ENCODE results near the gene UBXN2A. TPM values are rescaled to one million over a fixed set of nuclear protein-coding genes. Genes with fewer than 3 reads are reported as not detected.

Gene UBXN2A
- total and polyA plus RNA-seq, 2 experiments from 2014 or later: 17.2 to 18.0 TPM

GRCh38 chr2:23901966-23902846 is 38.1 kb upstream of the UBXN2A start:
- H3F3A ChIP-seq (ENCODE audit: insufficient read depth): peaks cover 29% of the 10 kb centered on the region
- H3K4me1 ChIP-seq (ENCODE audit: insufficient read depth): peaks cover 43% of the 10 kb centered on the region
- TF ChIP-seq EZH2phosphoT487 (IDR thresholded peaks at IDR 0.05; ENCODE audit: insufficient read depth, low read depth) (no peak), EZH2 (IDR thresholded peaks at IDR 0.05; ENCODE audit: insufficient read depth, poor library complexity, severe bottlenecking) (no peak)
- H3K9me2 ChIP-seq (ENCODE audit: insufficient read depth): no peaks in the 10 kb centered on the region
- H3K27me3 ChIP-seq (replicated peaks; ENCODE audit: insufficient read depth): no peaks in the 10 kb centered on the region
- H3K36me3 ChIP-seq (ENCODE audit: low read depth): no peaks in the 10 kb centered on the region
- in situ Hi-C loops (cut with MboI): no loop called here
- peak overlapping the region; percentile 75 for H3K4me2 ChIP-seq (ENCODE audit: unreplicated experiment)
- H2AFZ ChIP-seq: no peak overlapping the region
- H4K20me1 ChIP-seq (ENCODE audit: insufficient read depth): no peaks in the 10 kb centered on the region
- H3K9ac ChIP-seq: peak overlapping the region; percentile 35
- peak overlapping the region; percentile 88 for H3K27ac ChIP-seq
- DNase-seq: peak; percentile 85
- no peaks in the 10 kb centered on the region for H3K9me3 ChIP-seq (ENCODE audit: low read depth)
- peaks cover 88% of the 10 kb centered on the region for H3K79me2 ChIP-seq (ENCODE audit: insufficient read depth)
- H3K4me3 ChIP-seq: peak overlapping the region; percentile 30; the same call in 1 of the 2 replicates
- WGBS, 2 experiments (ENCODE audit: low coverage in 1 of 2, low lambda C conversion rate in 2 of 2, missing lambda C conversion rate in 2 of 2): 20 to 31% methylated on average over 6 of the region's 6 CpGs

DNA sequence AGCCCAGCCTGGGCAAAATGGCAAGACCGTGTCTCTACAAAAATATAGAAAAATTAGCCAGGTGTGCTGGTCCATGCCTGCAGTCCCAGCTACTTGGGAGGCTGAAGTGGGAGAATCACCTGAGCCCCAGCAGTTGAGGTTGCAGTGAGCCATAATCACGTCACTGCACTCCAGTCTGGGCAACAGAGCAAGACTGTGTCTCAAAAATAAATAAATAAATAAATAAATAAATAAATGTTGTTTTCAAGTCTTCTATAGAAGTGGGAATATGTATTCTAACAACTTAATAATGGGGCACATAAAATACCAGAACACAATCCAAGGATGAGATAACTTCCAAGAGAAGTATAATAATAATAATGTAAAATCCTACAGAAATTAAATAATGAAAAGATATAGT is 37.2 kb upstream of the UBXN2A start:
- Histone ChIP-seq H3K27me3 (replicated peaks; ENCODE audit: insufficient read depth) (no peaks in the 10 kb centered on the region), H3K4me1 (ENCODE audit: insufficient read depth) (peaks cover 43% of the 10 kb centered on the region), H3K36me3 (ENCODE audit: low read depth) (no peaks in the 10 kb centered on the region), H3K4me2 (ENCODE audit: unreplicated experiment) (no peak overlapping the region), H3K4me3 (no peak overlapping the region), H3K9me3 (ENCODE audit: low read depth) (no peaks in the 10 kb centered on the region), H2AFZ (no peak overlapping the region), H3K9ac (no peak overlapping the region), H3K27ac (peak overlapping the region; percentile 88), H3K79me2 (ENCODE audit: insufficient read depth) (peaks cover 87% of the 10 kb centered on the region), H4K20me1 (ENCODE audit: insufficient read depth) (no peaks in the 10 kb centered on the region), H3F3A (ENCODE audit: insufficient read depth) (peaks cover 29% of the 10 kb centered on the region), H3K9me2 (ENCODE audit: insufficient read depth) (no peaks in the 10 kb centered on the region)
- no peak for DNase-seq
- TF ChIP-seq EZH2phosphoT487 (IDR thresholded peaks at IDR 0.05; ENCODE audit: insufficient read depth, low read depth): no peak
- no peak for TF ChIP-seq EZH2 (IDR thresholded peaks at IDR 0.05; ENCODE audit: insufficient read depth, poor library complexity, severe bottlenecking)
- WGBS, 2 experiments (ENCODE audit: low coverage in 1 of 2, low lambda C conversion rate in 2 of 2, missing lambda C conversion rate in 2 of 2): 84 to 93% methylated on average over 2 of the region's 2 CpGs
- in situ Hi-C loops (cut with MboI): no loop called here

DNA sequence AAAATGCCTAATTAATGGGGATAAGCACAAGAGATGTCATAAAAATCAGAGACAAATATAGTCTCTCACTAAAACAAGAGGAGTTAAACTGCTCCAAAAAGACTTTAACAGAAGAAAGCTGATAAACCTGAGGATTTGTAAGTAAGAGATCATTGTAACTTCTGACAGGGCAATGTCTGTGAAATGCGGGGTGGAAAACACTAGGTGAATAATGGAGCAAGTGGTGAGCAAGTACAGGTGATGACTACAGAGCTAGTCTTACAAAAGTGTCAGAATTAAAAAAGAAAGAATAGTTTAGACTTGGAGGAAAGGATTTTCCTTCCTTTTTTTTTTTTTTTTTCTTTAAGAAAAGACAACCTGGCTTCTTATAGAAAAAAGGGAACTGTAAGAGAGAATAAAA is 36.0 kb upstream of the UBXN2A start:
- peaks cover 86% of the 10 kb centered on the region for H3K79me2 ChIP-seq (ENCODE audit: insufficient read depth)
- in situ Hi-C loops (cut with MboI): no loop called here
- peaks cover 43% of the 10 kb centered on the region for H3K4me1 ChIP-seq (ENCODE audit: insufficient read depth)
- 90 to 100% methylated on average over 1 of the region's 1 CpG for WGBS, 2 experiments (ENCODE audit: low coverage in 1 of 2, low lambda C conversion rate in 2 of 2, missing lambda C conversion rate in 2 of 2)
- no peaks in the 10 kb centered on the region for H3K9me2 ChIP-seq (ENCODE audit: insufficient read depth)
- TF ChIP-seq EZH2 (IDR thresholded peaks at IDR 0.05; ENCODE audit: insufficient read depth, poor library complexity, severe bottlenecking) (no peak), EZH2phosphoT487 (IDR thresholded peaks at IDR 0.05; ENCODE audit: insufficient read depth, low read depth) (no peak)
- H2AFZ ChIP-seq: no peak overlapping the region
- H3K9ac ChIP-seq: peak overlapping the region; percentile 24; the same call in 1 of the 2 replicates
- H3K27ac ChIP-seq: peak overlapping the region; percentile 33
- H3K4me2 ChIP-seq (ENCODE audit: unreplicated experiment): peak overlapping the region; percentile 16
- no peaks in the 10 kb centered on the region for H3K36me3 ChIP-seq (ENCODE audit: low read depth)
- H3K9me3 ChIP-seq (ENCODE audit: low read depth): no peaks in the 10 kb centered on the region
- H3K27me3 ChIP-seq (replicated peaks; ENCODE audit: insufficient read depth): no peaks in the 10 kb centered on the region
- no peaks in the 10 kb centered on the region for H4K20me1 ChIP-seq (ENCODE audit: insufficient read depth)
- H3K4me3 ChIP-seq: no peak overlapping the region
- H3F3A ChIP-seq (ENCODE audit: insufficient read depth): peaks cover 28% of the 10 kb centered on the region
- no peak for DNase-seq

- no peaks in the 10 kb centered on the region for H3K27me3 ChIP-seq (replicated peaks; ENCODE audit: insufficient read depth)
- H4K20me1 ChIP-seq (ENCODE audit: insufficient read depth): no peaks in the 10 kb centered on the region
- no peaks in the 10 kb centered on the region for H3K9me2 ChIP-seq (ENCODE audit: insufficient read depth)
- H3K36me3 ChIP-seq (ENCODE audit: low read depth): no peaks in the 10 kb centered on the region
- H3K4me1 ChIP-seq (ENCODE audit: insufficient read depth): peaks cover 43% of the 10 kb centered on the region
- H3K4me3 ChIP-seq: no peak overlapping the region
- in situ Hi-C loops (cut with MboI): no loop called here
- H3K9me3 ChIP-seq (ENCODE audit: low read depth): no peaks in the 10 kb centered on the region
- DNase-seq: peak; percentile 60
- WGBS, 2 experiments (ENCODE audit: low coverage in 1 of 2, low lambda C conversion rate in 2 of 2, missing lambda C conversion rate in 2 of 2): 71 to 77% methylated on average over 2 of the region's 2 CpGs
- H3K9ac ChIP-seq: peak overlapping the region; percentile 24; the same call in 1 of the 2 replicates
- H3F3A ChIP-seq (ENCODE audit: insufficient read depth): peaks cover 23% of the 10 kb centered on the region
- H3K4me2 ChIP-seq (ENCODE audit: unreplicated experiment): peak overlapping the region; percentile 16
- H3K79me2 ChIP-seq (ENCODE audit: insufficient read depth): peaks cover 86% of the 10 kb centered on the region
- TF ChIP-seq EZH2 (IDR thresholded peaks at IDR 0.05; ENCODE audit: insufficient read depth, poor library complexity, severe bottlenecking) (no peak), EZH2phosphoT487 (IDR thresholded peaks at IDR 0.05; ENCODE audit: insufficient read depth, low read depth) (no peak)
- H3K27ac ChIP-seq: peak overlapping the region; percentile 33
- no peak overlapping the region for H2AFZ ChIP-seq
These were observed 35.6 kb upstream of the UBXN2A start for GRCh38 chr2:23904692-23905091.

Data from GM23248 (cell line).